Measurements from ENCODE around the gene TIAM1.

GRCh38 chr21:31225713-31226112 lies 118.3 kb downstream of the TIAM1 start:
- TF ChIP-seq CTCF (IDR thresholded peaks at IDR 0.05) (no peak), EP300 (IDR thresholded peaks at IDR 0.05) (no peak)
